ENCODE measurements around the gene OR5AP2.
"Not testable (repeated sequence)": the region's sequence is repeated elsewhere in the genome, so short reads cannot be mapped to it uniquely, and the experiment has no call there.

OR5AP2 gene

GRCh38 chr11:56642339-56642738, at the start of gene OR5AP2:
Gene OR5AP2 (minus strand): TSS chr11:56642439. CDS start chr11:56642439, 0 bp downstream.
- no peak for DNase-seq

GRCh38 chr11:56691179-56691578, 48.9 kb upstream of the OR5AP2 start:
- not testable (repeated sequence) for DNase-seq

- no peak for DNase-seq
These were observed 46.4 kb upstream of the OR5AP2 start for GRCh38 chr11:56688554-56689100.

- no peak for DNase-seq
These were observed 28.7 kb upstream of the OR5AP2 start for GRCh38 chr11:56670984-56671383.

- no peak for DNase-seq
These were observed 21.1 kb upstream of the OR5AP2 start, which contains the start of gene OR5AR1 for GRCh38 chr11:56663386-56663785. Gene OR5AR1 (plus strand): TSS chr11:56663686. CDS start chr11:56663686, 0 bp downstream.

- no peak for DNase-seq
These were observed 17.5 kb upstream of the OR5AP2 start for GRCh38 chr11:56659755-56660154.

- no peak for DNase-seq
These were observed 4.7 kb downstream of the OR5AP2 start for GRCh38 chr11:56637500-56637899.

- no peak for DNase-seq
These were observed 5.4 kb downstream of the OR5AP2 start for GRCh38 chr11:56636861-56637260.

- no peak for DNase-seq
These were observed 9.9 kb downstream of the OR5AP2 start for GRCh38 chr11:56632329-56632728.

- no peak for DNase-seq
These were observed 16.3 kb downstream of the OR5AP2 start for GRCh38 chr11:56625946-56626345.

GRCh38 chr11:56624661-56625110, 17.6 kb downstream of the OR5AP2 start:
- DNase-seq, result peak; percentile 27

GRCh38 chr11:56611174-56611573, 31.1 kb downstream of the OR5AP2 start:
- no peak for DNase-seq

- DNase-seq, result not testable (repeated sequence)
These were observed 50.0 kb downstream of the OR5AP2 start for GRCh38 chr11:56592088-56592717.
